Measurements from ENCODE around the gene APC2.

Gene APC2

GRCh38 chr19:1520203-1520780 lies 70.4 kb downstream of the APC2 start:
- no peak for DNase-seq (ENCODE audit: low spot score in 2 of 2)
- Mint-ChIP-seq H3K9me3 (no peaks in the 10 kb centered on the region), H3K36me3 (no peaks in the 10 kb centered on the region), H3K4me3 (no peak overlapping the region), H3K4me1 (peaks cover 9% of the 10 kb centered on the region), H3K27ac (no peak overlapping the region)
- peak; percentile 19 for ATAC-seq

GRCh38 chr19:1521636-1522035 lies 71.7 kb downstream of the APC2 start:
- Mint-ChIP-seq H3K4me1 (peaks cover 9% of the 10 kb centered on the region), H3K9me3 (no peaks in the 10 kb centered on the region), H3K27ac (no peak overlapping the region), H3K36me3 (no peaks in the 10 kb centered on the region), H3K4me3 (no peak overlapping the region)
- no peak for DNase-seq (ENCODE audit: low spot score in 2 of 2)
- ATAC-seq: no peak

- Mint-ChIP-seq H3K36me3 (no peaks in the 10 kb centered on the region), H3K4me1 (peaks cover 9% of the 10 kb centered on the region), H3K9me3 (no peaks in the 10 kb centered on the region), H3K27ac (no peak overlapping the region), H3K4me3 (no peak overlapping the region)
- ATAC-seq (no peak), DNase-seq (ENCODE audit: low spot score in 2 of 2) (no peak)
Observed at GRCh38 chr19:1522061-1522460, 72.1 kb downstream of the APC2 start.

GRCh38 chr19:1522838-1523237 lies 72.9 kb downstream of the APC2 start:
- Mint-ChIP-seq H3K4me3 (no peak overlapping the region), H3K36me3 (no peaks in the 10 kb centered on the region), H3K4me1 (peaks cover 9% of the 10 kb centered on the region), H3K9me3 (no peaks in the 10 kb centered on the region), H3K27ac (no peak overlapping the region)
- no peak for ATAC-seq
- DNase-seq (ENCODE audit: low spot score in 2 of 2): no peak
